Measurements from ENCODE around the gene B4GALT2.

The B4GALT2 gene

DNA sequence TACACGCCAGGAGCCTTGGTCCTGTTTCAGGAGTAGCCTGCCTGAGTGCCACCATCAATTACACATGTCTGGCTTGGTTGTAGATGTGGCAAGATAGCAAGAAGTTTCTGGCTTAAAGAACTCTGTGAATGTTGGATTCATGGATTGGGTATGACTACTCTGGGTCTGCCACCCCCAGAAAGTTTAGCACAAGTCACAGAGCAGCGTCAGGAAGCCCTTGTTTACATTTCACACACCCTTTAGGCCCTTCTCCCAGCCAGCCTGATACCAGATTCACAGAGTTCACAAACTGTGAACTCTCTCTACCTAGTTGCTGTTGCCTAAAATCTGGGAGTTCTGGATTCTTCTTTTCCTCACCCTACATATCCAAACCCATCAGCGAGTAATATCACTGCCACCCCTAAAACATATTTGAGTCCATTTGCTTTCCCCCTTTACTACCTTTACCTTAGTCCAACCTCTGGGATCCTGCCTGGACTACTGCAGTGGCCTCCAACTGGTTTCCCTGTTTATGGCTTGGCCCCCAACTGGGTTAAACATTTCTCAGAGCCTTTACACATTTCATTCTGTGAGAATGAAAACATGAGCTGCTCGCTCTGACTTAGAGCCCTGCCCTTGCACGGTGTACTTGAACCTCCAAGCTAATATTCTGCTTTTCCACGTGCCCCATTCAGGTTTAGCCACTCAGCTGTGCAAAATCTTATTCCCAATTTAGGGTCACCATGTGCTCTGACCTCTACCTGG is 8.3 kb downstream of the B4GALT2 start:
- DNase-seq: no peak

DNA sequence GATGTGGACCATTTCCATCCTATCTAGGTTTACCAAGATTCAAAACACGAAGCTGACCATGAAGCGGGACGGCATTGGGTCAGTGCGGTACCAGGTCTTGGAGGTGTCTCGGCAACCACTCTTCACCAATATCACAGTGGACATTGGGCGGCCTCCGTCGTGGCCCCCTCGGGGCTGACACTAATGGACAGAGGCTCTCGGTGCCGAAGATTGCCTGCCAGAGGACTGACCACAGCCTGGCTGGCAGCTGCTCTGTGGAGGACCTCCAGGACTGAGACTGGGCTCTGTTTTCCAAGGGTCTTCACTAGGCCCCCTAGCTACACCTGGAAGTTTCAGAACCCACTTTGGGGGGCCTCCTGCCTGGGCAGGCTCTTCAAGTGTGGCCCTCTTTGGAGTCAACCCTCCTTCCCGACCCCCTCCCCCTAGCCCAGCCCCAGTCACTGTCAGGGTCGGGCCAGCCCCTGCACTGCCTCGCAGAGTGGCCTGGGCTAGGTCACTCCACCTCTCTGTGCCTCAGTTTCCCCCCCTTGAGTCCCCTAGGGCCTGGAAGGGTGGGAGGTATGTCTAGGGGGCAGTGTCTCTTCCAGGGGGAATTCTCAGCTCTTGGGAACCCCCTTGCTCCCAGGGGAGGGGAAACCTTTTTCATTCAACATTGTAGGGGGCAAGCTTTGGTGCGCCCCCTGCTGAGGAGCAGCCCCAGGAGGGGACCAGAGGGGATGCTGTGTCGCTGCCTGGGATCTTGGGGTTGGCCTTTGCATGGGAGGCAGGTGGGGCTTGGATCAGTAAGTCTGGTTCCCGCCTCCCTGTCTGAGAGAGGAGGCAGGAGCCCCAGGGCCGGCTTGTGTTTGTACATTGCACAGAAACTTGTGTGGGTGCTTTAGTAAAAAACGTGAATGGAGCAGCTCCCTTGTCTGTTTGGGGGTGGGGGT is 11.5 kb downstream of the B4GALT2 start:
- no peak for DNase-seq

DNA sequence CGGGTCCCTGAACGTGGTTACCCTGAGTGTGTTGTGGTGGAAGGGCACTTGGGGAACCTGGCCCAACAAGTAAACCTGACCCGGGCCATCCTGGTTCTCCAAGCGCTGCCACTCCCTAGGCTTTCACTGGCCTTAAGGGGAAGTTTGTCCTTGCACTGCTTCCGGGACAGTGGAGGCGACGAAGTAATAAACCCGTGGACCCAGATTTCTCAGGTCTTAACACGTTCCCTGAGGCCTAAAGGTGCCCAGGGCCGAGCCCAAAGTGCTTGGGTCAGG is 12.1 kb downstream of the B4GALT2 start:
- no peak for DNase-seq

DNA sequence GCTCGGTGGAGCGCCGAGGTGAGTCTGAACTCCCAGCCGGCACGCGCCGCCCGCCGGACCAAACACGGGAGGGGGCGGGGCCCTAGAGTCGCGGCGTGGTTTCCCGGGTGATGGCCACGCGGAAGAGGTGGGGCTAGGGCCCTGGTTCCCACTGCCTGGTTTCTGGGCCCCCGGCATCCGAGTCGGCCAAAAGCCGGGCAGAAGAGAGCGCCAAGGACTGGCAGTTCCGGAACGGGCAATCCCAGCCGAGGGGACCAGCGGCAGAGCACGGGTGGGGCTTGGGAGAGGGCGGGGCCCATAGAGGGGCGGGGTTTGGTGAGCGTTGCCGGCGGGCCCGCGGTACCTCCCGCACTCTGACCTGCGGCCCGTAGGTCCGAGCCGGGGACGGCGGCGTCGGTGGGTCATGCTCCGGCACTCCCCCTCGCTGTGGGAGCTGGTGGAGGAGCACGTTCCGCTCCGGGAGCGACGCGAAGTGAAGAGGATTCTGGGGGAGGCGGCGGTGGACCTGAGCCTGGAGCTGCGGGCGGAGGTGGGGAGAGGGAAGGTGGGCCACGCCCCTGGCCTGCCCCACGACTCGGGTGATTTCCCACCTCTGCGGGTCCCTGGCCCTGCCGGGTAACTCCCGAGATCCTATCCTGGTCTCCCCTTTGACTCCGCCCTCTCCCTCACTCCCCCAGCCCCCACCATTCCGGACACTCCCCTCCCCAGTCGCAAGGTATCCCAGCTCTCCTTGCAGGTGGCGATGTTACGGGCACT is 12.6 kb downstream of the B4GALT2 start, which contains the start of gene CCDC24:
TSS of gene CCDC24 (plus strand) at position 124 of the 756 bp plus-strand sequence. CDS start at position 404, 280 bp downstream.
- peak; percentile 92 for DNase-seq

DNA sequence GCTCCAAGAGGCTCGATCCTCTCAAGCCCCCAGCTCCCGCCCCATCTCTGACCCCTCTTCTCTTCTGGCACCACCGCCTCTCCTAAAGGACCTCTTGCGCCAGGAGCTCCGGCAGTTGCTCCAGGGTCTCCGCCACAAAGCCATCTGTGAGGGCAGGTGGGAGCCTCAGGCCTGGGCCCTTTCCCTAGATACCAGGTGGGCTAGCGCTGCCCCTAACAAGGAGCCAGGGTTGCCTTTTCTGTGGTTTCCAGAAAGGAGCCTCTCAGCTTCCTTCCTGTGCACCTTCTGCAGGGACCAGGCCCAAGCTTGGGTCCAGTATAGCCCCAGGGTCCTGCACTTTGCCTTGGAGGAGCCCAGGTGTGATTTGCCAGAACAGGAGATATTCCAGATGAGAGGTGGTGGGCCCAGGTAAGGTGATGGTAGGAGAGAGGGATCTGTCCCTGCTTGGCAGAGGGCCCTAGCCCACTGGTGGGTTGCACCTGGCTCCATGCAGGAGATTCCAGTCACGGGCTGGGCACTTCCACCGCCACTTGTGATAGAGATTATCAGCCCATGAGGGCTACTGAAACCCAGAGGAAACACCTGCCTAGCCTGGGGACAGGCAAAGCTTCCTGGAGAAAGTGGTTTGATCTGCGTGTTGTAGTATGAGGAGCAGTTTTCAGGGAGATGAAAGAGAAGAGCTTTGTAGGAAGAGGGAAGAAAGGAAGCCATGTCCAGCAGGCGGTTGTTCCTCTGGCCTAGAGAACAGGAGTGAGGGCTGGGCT is 13.4 kb downstream of the B4GALT2 start:
- DNase-seq: no peak

DNA sequence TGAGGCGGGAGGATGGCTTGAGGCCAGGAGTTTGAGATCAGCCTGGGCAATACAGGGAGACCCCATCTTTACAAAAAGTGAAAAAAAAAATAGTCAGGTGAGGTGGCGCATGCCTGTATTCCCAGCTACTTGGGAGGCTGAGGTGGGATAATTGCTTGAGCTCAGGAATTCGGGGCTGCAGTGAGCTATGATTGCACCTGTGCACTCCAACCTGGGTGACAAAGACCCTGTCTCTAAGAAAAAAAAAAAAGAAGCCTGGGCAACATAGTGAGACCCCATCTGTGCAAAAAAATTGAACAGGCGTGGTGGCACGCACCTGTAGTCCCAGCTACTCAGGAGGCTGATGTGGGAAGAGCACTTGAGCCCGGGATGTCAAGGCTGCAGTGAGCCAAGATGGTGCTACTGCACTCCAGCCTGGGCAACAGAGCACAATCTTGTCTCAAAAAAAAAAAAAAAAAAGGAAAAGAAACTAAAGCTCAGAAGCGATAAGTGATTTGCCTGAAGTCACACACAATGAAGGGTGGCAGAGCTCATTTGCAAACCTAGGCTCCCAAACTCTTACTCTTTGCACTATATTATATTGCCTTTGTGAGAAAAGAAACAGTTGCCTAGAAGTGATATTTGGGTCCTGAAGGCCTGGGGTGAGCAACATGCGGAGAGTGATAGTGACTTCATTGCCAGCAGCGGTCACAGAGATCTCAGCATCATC is 14.3 kb downstream of the B4GALT2 start:
- no peak for DNase-seq

DNA sequence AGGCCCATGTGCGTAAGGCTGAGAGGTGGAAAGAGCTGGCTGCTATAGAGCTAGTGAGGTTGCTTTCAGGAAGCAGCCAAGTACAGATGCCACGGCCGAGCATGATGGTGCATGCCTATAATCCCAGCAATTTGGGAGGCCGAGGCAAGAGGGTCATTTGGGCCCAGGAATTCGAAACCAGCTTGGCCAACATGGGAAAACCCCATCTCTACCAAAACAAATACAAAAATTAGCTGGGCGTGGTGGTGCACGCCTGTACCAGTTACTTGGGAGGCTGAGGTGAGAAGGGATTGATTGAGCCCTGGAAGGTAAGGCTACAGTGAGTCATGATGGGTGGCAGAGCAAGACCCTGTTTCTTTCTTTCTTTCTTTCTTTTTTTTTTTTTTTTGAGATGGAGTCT is 15.1 kb downstream of the B4GALT2 start:
- DNase-seq: no peak

DNA sequence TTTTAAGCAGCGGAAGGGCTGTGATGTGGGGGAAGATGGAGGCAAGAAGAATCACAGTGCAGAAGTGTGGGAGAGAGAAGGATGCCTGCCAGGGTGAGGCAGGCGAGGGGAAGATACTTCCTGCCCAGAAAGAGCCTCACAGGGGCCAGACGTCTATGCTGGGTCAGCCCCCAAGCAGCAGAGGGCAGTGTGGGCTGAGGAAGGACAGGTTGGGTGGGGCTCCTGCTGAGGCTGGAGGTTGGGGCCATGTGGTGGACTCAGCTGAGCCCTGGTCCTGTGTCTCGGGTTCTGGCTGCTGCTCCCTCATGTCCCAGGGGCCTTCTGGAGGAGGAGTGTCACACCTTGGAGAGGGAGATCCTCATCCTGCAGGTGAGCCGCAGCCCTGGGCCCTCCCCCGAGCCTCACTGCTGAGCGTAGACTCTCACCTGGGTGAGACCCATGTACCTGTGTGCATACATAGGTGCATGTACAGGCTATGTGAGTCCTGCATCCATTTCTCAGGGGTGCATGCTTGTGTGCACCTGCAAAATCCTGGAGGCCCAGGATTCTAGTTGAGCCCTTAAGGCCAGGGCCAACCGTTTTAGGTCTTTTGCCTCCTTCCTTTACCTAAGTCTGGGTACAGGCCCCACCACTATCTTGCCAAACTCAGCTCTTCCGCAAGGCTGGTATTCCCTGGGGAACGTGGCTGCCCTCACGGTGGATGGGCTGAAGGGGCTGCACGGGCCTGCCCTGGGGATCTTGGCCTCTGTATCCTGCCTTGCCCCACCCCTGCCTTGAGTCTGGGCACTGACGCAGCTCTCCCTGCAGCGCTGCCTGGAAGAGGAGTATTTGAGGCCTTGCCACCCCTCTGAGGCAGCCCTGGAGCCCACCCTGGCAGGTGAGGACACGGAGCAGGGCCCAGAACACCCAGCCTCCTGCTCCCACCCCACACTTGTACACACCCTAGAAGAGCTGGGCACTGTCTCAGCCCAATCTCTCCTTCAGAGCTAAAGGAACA is 16.1 kb downstream of the B4GALT2 start:
- DNase-seq: no peak

DNA sequence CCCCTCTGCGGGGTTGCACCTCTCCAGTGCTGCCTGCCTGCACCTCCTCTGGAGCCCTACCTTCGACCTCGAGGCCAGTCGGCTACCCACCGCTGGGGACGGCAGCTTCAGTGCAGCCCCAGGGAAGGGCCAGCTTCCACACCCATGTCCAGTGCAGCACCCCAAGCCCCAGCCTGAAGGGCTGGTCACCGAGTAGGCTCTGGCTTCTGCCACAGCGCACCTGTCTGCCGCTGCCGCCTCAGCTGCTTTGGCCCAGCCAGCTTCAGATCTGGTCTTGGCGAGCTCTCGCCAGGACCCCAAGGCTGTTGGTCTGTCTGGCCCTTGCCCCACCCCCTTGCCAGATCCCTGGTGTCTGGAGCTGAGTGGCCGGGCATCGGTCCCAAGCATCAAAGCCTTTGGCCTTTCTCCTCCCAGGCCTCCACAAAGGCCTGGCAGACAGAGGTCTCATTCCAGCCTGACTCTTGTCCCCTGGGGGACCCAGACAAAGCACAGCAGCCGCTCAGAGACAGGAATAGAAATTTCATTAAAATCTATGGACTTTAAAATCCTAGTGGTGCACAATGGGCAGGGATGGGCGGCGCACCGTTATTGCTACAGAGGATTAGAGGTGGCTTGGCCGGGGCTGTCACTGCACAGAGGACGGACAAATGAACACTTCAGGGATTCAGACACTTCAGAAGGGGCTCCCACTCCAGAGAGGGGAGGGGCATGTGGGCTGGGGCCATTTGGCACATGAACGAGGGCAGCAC is 17.1 kb downstream of the B4GALT2 start:
- DNase-seq: no peak

DNA sequence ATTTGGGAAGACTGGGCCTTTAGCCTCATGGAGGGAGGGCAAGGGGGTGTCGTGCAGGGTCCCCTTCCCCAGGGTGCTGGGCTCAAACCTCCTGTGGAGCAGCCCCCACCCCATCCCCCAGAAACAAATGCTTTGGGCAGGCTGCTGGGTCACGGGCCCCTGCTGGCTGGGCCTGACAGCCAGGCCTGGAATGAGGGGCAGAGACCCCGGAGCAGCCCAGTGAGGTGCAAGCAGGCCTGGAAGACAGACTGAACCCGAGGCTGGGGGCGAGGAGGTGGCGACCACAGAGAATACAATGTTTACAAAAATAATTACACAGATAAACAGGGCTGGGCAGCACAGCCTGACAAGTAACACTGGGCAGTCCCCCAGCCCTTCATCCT is 17.7 kb downstream of the B4GALT2 start:
- DNase-seq: no peak

DNA sequence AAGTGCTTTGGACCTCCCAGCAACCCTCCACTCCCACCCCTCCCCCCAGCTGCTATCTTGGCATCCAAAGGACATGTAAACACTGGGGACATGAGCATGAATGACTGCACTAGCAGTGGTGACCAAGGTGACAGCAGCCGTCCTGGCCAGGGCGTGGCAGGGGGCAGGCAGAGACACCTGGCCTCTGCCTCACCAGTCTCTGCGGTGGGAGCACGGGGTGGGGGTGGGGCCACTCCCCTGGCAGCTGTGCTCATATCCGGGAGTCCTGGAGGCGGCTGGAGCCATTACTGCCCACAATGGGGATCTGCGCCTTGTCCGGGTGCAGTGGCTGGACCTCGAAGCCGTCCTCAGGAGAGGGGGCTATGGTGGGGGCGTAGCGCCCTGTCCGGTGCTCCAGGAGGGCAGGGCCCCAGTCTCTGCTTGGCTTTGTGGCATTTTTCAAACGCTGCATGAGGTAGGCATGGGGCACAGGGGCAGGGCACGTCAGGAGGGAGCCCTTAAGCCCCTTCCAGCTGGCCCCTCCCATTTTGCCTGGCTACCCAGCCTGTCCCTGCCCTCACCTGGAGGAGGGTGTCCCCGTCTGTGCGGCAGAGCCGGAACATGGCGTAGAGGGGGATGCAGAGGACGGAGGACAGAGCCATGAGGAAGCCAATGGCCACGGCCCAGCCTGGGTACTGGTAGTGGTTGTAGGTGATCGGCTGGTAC is 18.4 kb downstream of the B4GALT2 start:
- no peak for DNase-seq

DNA sequence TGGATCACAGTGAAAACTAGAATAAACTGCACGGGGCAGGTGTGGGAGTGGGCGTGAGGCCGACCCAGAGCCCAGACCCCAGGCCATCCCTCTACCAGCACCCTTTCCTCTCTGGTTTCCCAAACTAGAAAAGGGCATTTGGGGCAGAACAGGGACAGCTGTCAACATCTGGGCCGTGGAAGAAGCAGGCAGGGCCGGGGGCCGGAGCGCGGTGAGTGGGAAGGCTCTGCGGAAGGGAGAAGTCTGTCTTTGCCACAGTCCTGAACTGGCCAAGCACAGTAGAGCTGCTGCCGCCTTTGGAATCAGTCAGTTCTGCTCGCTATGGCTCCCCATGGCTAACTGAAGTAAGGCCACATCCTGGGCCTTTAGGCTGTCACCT is 19.0 kb downstream of the B4GALT2 start:
- DNase-seq: no peak

DNA sequence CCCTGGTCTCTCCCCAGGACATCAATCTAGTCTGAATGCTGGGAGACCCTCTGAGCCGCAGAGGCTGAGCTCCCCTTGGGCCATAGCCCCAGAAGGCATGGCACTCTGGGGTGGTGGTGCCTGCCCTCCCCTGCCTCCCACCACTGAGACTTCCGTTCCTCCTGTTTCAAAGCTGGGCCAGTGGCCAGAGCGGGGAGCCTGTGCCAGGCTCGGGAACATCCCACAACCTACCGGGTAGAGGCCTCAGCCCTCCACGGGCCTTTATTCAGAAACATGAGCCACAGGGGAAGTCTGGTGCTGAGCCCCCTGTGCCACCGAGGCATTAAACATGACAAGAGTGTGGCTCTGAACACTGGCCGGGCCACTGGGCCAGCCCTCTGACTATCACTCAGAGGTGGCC is 20.4 kb downstream of the B4GALT2 start:
- no peak for DNase-seq

DNA sequence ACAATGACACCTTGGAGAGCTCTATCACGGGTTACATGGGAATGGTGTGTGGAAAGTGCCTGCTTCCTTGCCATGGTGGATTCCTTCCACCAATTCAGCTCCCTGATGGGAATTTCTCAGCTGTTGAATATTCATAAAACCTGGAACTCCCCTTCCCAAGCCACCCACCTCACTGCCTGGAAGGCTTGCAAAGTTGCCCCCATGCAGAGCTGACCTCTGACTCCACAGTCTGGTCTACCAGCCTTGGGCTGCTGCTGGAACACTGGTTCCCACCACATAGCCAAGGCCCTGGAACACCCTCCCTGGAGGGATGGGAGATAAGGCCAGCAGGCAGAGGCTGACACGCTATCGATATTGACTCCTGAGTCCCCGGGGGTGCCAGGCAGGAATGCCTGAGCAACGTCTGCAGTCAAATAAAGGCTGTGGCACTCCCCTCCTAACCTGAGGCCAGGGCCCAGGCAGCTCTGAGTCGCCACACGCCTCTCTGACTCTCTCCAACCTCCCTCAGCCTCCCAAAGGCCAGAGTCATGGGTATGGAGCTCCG is 21.2 kb downstream of the B4GALT2 start:
- DNase-seq: no peak

DNA sequence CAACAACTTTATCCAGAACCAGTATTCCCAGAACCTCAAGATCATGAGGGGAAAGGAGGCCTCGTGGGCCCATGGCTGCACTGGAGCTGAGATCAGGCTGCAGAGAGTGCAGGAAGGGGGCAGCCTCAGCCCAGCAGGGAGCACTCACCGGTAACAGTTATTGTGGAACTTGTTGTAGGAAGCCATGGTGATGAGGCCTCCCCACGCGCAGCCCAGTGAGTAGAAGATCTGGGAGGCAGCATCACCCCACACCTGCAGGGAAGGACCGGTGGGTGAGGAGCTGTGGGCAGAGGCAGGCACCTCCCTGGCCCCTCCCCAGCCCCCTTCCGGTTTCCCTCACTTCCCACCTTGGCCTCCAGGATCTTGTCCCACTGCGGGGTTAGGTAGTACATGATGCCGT is 23.2 kb downstream of the B4GALT2 start:
- DNase-seq: no peak

DNA sequence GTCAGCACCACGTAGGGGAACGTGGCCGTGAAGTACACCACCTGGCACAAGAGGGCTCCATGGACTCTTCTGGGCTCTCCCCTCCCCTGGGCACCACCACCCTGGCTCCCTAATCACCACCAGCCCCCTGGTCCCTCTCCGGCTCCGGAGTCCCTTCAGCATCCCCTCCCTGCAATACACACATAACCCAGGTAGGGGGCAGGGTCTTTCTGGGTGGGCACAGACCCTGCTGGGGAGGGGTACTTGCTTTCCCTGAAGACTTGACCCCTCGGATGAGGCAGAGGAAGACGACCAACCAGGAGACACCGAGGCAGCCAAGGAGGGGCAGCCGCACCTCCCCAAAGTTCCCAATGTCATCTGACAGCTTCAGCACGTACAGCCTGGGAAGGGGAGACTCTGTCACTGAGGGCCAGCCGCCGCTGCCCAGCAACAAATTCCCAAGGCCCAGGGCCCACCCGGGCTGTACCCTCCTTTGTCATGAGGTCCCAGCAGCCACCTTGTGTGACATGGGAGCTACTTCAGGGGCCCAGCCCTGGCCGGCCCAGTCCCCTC is 23.7 kb downstream of the B4GALT2 start:
- no peak for DNase-seq

DNA sequence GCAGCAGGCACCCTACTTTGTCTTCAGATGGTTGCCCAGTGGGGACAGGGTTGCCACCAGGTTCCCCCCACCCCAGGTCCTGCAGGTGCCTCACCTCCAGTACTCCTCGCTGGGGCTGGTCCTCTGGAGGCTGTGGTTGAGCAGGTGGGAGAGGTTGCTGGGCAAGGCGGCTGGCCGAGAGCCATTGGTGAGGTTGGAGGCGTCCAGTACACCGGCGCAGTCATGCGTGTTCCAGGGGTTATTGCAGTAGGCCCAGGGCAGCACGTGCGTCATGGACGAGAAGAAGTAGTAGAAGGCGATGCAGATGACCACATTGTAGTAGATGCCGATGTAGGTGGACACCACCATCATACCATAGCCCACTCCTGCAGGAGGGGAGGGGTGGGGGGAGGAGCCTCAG is 29.2 kb downstream of the B4GALT2 start:
- no peak for DNase-seq

DNA sequence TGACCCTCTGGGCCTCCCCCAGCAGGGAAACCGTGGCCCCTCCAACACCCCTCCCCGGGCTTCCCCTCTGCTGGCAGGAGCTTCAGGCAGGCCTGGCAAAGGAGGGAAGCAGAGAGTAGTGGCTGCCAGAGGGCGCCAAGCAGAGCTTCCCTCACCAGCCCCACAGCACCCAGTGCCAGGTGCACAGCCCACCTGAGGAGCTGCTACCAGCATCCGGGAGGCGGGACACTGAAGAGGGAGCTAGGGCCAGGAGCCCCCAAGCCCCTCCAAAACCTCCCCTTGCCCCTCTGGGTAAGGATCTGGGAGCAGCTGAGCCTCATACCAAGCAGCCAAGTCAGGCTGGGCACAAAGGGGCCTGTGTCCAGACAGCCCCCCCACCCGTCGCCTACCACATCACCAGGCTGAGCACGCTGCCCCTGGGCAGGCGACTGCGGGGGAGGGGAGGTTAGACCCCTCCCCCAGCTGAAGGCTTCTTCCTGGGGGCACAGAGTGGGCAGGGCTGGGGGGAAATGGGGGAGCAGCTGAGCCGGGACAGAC is 32.0 kb downstream of the B4GALT2 start:
- no peak for DNase-seq

DNA sequence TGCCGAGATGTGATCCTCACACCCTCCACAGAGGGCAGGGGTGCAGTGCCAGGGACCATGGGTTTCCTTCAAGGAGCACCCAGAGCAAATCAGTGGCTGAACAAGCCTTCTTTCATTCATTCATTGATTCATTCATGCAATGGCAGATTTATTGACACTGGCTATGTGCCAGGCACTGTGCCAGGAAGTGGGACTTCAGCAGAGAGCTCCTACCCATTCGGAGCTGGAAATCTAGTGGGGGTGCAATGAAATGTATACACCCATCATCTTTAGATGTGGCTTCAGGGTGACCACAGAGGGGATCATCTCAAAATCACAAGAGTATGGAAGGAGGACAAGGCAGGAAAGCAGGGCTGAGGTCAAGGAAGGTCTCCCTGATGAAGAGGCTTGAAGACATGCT is 33.4 kb downstream of the B4GALT2 start:
- DNase-seq: no peak
